Measurements from ENCODE around the gene GAS7. TPM values are rescaled to one million over a fixed set of nuclear protein-coding genes. Genes with fewer than 3 reads are reported as not detected.

The GAS7 gene
- total RNA-seq, 1 experiment from 2014 or later: 6.0 TPM

GRCh38 chr17:10224582-10225195 lies 26.3 kb upstream of the GAS7 start:
- no peaks in the 10 kb centered on the region for H3K79me2 ChIP-seq (ENCODE audit: insufficient read depth, low read length)
- no CpG with 5 or more reads among the region's 8 CpGs for WGBS (ENCODE audit: extremely low coverage, insufficient read length, low lambda C conversion rate)
- H3K9me3 ChIP-seq (ENCODE audit: control insufficient read depth, low read depth, low read length): no peaks in the 10 kb centered on the region
- H3K27me3 ChIP-seq (ENCODE audit: insufficient read depth, low read length): no peaks in the 10 kb centered on the region
- no peak overlapping the region for H3K27ac ChIP-seq (ENCODE audit: insufficient read length, low read depth, low read length)
- no peak for TF ChIP-seq CTCF (conservative IDR thresholded peaks at IDR 0.05)
- no peaks in the 10 kb centered on the region for H3K4me1 ChIP-seq (ENCODE audit: insufficient read depth, low read length)
- no peak overlapping the region for H3K27ac Mint-ChIP-seq
- H3K4me2 ChIP-seq (ENCODE audit: insufficient read depth, insufficient read length, low read length): no peak overlapping the region
- no peak overlapping the region for H3K23ac ChIP-seq (ENCODE audit: insufficient read length, low read depth, low read length)
- H3K4me1 Mint-ChIP-seq: 0 out of 4 replicates have a peak, but pooled peaks cover 0 to 2% of the 10 kb centered on the region in 2 experiments
- peaks cover 0 to 5% (median 0%) of the 10 kb centered on the region in 3 experiments; a peak in 2 of 7 replicates for H3K36me3 Mint-ChIP-seq (ENCODE audit: insufficient read depth in 1 of 3, low read depth in 3 of 3)
- no peak for DNase-seq
- H2BK120ac ChIP-seq (ENCODE audit: low read depth, low read length, poor library complexity, severe bottlenecking): no peak overlapping the region
- no peaks in the 10 kb centered on the region for H3K23me2 ChIP-seq (ENCODE audit: insufficient read length, low read depth, low read length, poor library complexity, severe bottlenecking)
- no peak overlapping the region for H3T11ph ChIP-seq (ENCODE audit: low read length)
- no peak overlapping the region for H2AK5ac ChIP-seq (ENCODE audit: insufficient read length, low read length)
- H4K20me1 ChIP-seq (ENCODE audit: control insufficient read depth, insufficient read depth, insufficient read length): no peaks in the 10 kb centered on the region
- no peak overlapping the region for H3K4ac ChIP-seq (ENCODE audit: low read depth, low read length)
- no peak overlapping the region for H3K56ac ChIP-seq (ENCODE audit: insufficient read length, low read depth, low read length)
- no peak overlapping the region for H2BK5ac ChIP-seq (ENCODE audit: insufficient read length, low read length)
- no peak overlapping the region for H2AFZ ChIP-seq (ENCODE audit: low read length)
- no peak overlapping the region for H3K18ac ChIP-seq (ENCODE audit: insufficient read length, low read depth, low read length)
- no peak overlapping the region for H3K4me3 Mint-ChIP-seq
- H3K27me3 Mint-ChIP-seq (ENCODE audit: low read depth): no peaks in the 10 kb centered on the region; the same call in none of the 2 replicates
- peaks cover 7 to 11% of the 10 kb centered on the region in 2 experiments for H3K9me3 Mint-ChIP-seq
- no peak overlapping the region for H2BK15ac ChIP-seq (ENCODE audit: low read depth, low read length)
- no peaks in the 10 kb centered on the region for H3K79me1 ChIP-seq (ENCODE audit: insufficient read depth, low read depth, low read length, poor library complexity, severe bottlenecking)
- H3K14ac ChIP-seq (ENCODE audit: insufficient read depth, low read length): no peak overlapping the region
- H4K5ac ChIP-seq (ENCODE audit: insufficient read length, low read depth, low read length): no peak overlapping the region
- no peak overlapping the region for H4K8ac ChIP-seq (replicated peaks; ENCODE audit: insufficient read length, low read depth, low read length)
- no peak overlapping the region for H2BK12ac ChIP-seq (ENCODE audit: insufficient read length, low read depth, low read length)
- no peak overlapping the region for H3K9ac ChIP-seq (ENCODE audit: extremely low read depth, insufficient read length, low read length)
- no peak overlapping the region for H2BK20ac ChIP-seq (ENCODE audit: low read depth, low read length, poor library complexity, severe bottlenecking)
- H4K91ac ChIP-seq (ENCODE audit: insufficient read length, low read depth, low read length): no peak overlapping the region
